SK-N-SH (cell line): ENCODE measurements around the gene LGALS8.

Source experiments
- EP300 ChIP-seq, 2 experiments: IDR thresholded peaks; 2 replicates each; pipeline versions ENCODE4 v1.4.0 to v1.6.1; 2012; ENCODE audit warnings: borderline replicate concordance in 1 of 2, low read depth in 1 of 2, low read length in 1 of 2
- FOXJ3 ChIP-seq: sonication (generic); formaldehyde crosslinking; IDR thresholded peaks from 2 replicates; pipeline ENCODE4 v1.5.1; 2020; ENCODE audit warnings: mild to moderate bottlenecking, missing genetic modification reagents
- JUND ChIP-seq: IDR thresholded peaks from 2 replicates; pipeline ENCODE4 v1.4.0; 2012
- SMC3 ChIP-seq: IDR thresholded peaks from 2 replicates; pipeline ENCODE4 v1.6.1; 2012; ENCODE audit warnings: low read depth, low read length, improper control_type of control experiment
- TF ChIP-seq, protein P1 (sequence below): fragments of 200-600 bp; sonication (generic); IDR thresholded peaks from 2 replicates; pipeline ENCODE4 v1.6.1; 2017; ENCODE audit warnings: antibody characterized with exemption, mild to moderate bottlenecking, moderate library complexity

- TF ChIP-seq, protein P1, sequence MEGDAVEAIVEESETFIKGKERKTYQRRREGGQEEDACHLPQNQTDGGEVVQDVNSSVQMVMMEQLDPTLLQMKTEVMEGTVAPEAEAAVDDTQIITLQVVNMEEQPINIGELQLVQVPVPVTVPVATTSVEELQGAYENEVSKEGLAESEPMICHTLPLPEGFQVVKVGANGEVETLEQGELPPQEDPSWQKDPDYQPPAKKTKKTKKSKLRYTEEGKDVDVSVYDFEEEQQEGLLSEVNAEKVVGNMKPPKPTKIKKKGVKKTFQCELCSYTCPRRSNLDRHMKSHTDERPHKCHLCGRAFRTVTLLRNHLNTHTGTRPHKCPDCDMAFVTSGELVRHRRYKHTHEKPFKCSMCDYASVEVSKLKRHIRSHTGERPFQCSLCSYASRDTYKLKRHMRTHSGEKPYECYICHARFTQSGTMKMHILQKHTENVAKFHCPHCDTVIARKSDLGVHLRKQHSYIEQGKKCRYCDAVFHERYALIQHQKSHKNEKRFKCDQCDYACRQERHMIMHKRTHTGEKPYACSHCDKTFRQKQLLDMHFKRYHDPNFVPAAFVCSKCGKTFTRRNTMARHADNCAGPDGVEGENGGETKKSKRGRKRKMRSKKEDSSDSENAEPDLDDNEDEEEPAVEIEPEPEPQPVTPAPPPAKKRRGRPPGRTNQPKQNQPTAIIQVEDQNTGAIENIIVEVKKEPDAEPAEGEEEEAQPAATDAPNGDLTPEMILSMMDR: no peak
- no peak for TF ChIP-seq EP300 (IDR thresholded peaks at IDR 0.05; ENCODE audit: borderline replicate concordance in 1 of 2, low read depth in 1 of 2, low read length in 1 of 2)
- TF ChIP-seq SMC3: no peak
- peak; percentile 28; the same call in 1 of the 2 replicates for TF ChIP-seq JUND
- no peak for TF ChIP-seq FOXJ3 (CRISPR knock-in tag)
Observed at GRCh38 chr1:236534151-236534651, 10.4 kb downstream of the LGALS8 start.
